Adipocyte (in vitro differentiated cells): ENCODE data around the gene DHCR24.
"Not testable (repeated sequence)": the region's sequence is repeated elsewhere in the genome, so short reads cannot be mapped to it uniquely, and the experiment has no call there.

Experiments used
- DNase-seq: peaks from one replicate; pipeline ENCODE4 v3.0.0-alpha.2; 2015; ENCODE audit warnings: low read depth
- H3K27me3 ChIP-seq: replicated peaks from 2 replicates; pipeline ENCODE4 v1.7.0; 2013; ENCODE audit warnings: mild to moderate bottlenecking, low read length, moderate library complexity; ENCODE audit not compliant: control insufficient read depth, insufficient read depth
- H3K36me3 ChIP-seq: 2 replicates; pipeline ENCODE4 v1.7.0; 2013; ENCODE audit warnings: low read length, mild to moderate bottlenecking, moderate library complexity; ENCODE audit not compliant: control insufficient read depth, insufficient read depth, severe bottlenecking
- H3K4me1 ChIP-seq: 2 replicates; pipeline ENCODE4 v1.7.0; 2013; ENCODE audit warnings: mild to moderate bottlenecking, low read length, moderate library complexity; ENCODE audit not compliant: control insufficient read depth, insufficient read depth
- H3K4me3 ChIP-seq: 2 replicates; pipeline ENCODE4 v1.7.0; 2013; ENCODE audit warnings: mild to moderate bottlenecking, low read length, moderate library complexity
- H3K9ac ChIP-seq: 2 replicates; pipeline ENCODE4 v1.7.0; 2013; ENCODE audit warnings: mild to moderate bottlenecking, low read length, moderate library complexity
- H3K9me3 ChIP-seq: 2 replicates; pipeline ENCODE4 v1.7.0; 2013; ENCODE audit warnings: mild to moderate bottlenecking, low read length, moderate library complexity; ENCODE audit not compliant: control insufficient read depth

The DHCR24 gene

GRCh38 chr1:54886724-54887664 lies at the start of gene DHCR24:
Gene DHCR24, minus strand, starts transcription at chr1:54887195. Its CDS starts 76 bp downstream, at chr1:54887119.
- Histone ChIP-seq H3K9me3 (no peaks in the 10 kb centered on the region), H3K27me3 (no peaks in the 10 kb centered on the region), H3K4me1 (peaks cover 47% of the 10 kb centered on the region), H3K36me3 (peaks cover 16% of the 10 kb centered on the region), H3K9ac (peak within 1 kb of the TSS; percentile 90), H3K4me3 (peak within 1 kb of the TSS; percentile 86)
- peak; percentile 96 for DNase-seq

- no peaks in the 10 kb centered on the region for H3K36me3 ChIP-seq
- DNase-seq = no peak
- no peak overlapping the region for H3K9ac ChIP-seq
- H3K4me1 ChIP-seq = peaks cover 20% of the 10 kb centered on the region
- no peaks in the 10 kb centered on the region for H3K27me3 ChIP-seq
- H3K4me3 ChIP-seq = no peak overlapping the region
- no peaks in the 10 kb centered on the region for H3K9me3 ChIP-seq
Measured at GRCh38 chr1:54936791-54937190, 49.8 kb upstream of the DHCR24 start.

GRCh38 chr1:54934869-54935268 lies 47.9 kb upstream of the DHCR24 start:
- Histone ChIP-seq H3K4me3 (no peak overlapping the region), H3K4me1 (peaks cover 19% of the 10 kb centered on the region), H3K36me3 (no peaks in the 10 kb centered on the region), H3K9me3 (no peaks in the 10 kb centered on the region), H3K9ac (peak overlapping the region; percentile 10), H3K27me3 (no peaks in the 10 kb centered on the region)
- peak; percentile 94 for DNase-seq

GRCh38 chr1:54934081-54934480 lies 47.1 kb upstream of the DHCR24 start:
- H3K4me3 ChIP-seq, DNase-seq, H3K9ac ChIP-seq: not testable (repeated sequence)

GRCh38 chr1:54931275-54931840 lies 44.4 kb upstream of the DHCR24 start:
- no peaks in the 10 kb centered on the region for H3K27me3 ChIP-seq
- no peak for DNase-seq
- H3K4me1 ChIP-seq = peaks cover 28% of the 10 kb centered on the region
- H3K36me3 ChIP-seq = no peaks in the 10 kb centered on the region
- no peak overlapping the region for H3K4me3 ChIP-seq
- no peaks in the 10 kb centered on the region for H3K9me3 ChIP-seq
- no peak overlapping the region for H3K9ac ChIP-seq

More at GRCh38 chr1:54934081-54934480, 47.1 kb upstream of the DHCR24 start:
- H3K9me3 ChIP-seq, H3K36me3 ChIP-seq, H3K27me3 ChIP-seq: not testable (repeated sequence)
- peaks cover 19% of the 10 kb centered on the region for H3K4me1 ChIP-seq

GRCh38 chr1:54929700-54930099 lies 42.7 kb upstream of the DHCR24 start:
- Histone ChIP-seq H3K27me3 (no peaks in the 10 kb centered on the region), H3K36me3 (no peaks in the 10 kb centered on the region), H3K9me3 (no peaks in the 10 kb centered on the region), H3K4me3 (no peak overlapping the region), H3K4me1 (peaks cover 23% of the 10 kb centered on the region), H3K9ac (no peak overlapping the region)
- no peak for DNase-seq

- no peak overlapping the region for H3K9ac ChIP-seq
- H3K9me3 ChIP-seq = no peaks in the 10 kb centered on the region
- DNase-seq = no peak
- H3K4me1 ChIP-seq = peaks cover 20% of the 10 kb centered on the region
- no peaks in the 10 kb centered on the region for H3K36me3 ChIP-seq
- H3K4me3 ChIP-seq = no peak overlapping the region
- H3K27me3 ChIP-seq = no peaks in the 10 kb centered on the region
Measured at GRCh38 chr1:54928327-54928726, 41.3 kb upstream of the DHCR24 start.

GRCh38 chr1:54927472-54928240 lies 40.7 kb upstream of the DHCR24 start:
- no peak for DNase-seq

GRCh38 chr1:54926970-54927369 lies 40.0 kb upstream of the DHCR24 start:
- Histone ChIP-seq H3K27me3 (no peaks in the 10 kb centered on the region), H3K4me3 (no peak overlapping the region), H3K9me3 (no peaks in the 10 kb centered on the region), H3K4me1 (peaks cover 32% of the 10 kb centered on the region), H3K9ac (peak overlapping the region; percentile 30), H3K36me3 (no peaks in the 10 kb centered on the region)
- no peak for DNase-seq

More at GRCh38 chr1:54927472-54928240, 40.7 kb upstream of the DHCR24 start:
- H3K9ac ChIP-seq = peak overlapping the region; percentile 30
- H3K4me3 ChIP-seq = no peak overlapping the region
- H3K9me3 ChIP-seq = no peaks in the 10 kb centered on the region
- H3K27me3 ChIP-seq = no peaks in the 10 kb centered on the region
- peaks cover 27% of the 10 kb centered on the region for H3K4me1 ChIP-seq
- H3K36me3 ChIP-seq = no peaks in the 10 kb centered on the region

- DNase-seq = peak; percentile 63
- H3K4me3 ChIP-seq = no peak overlapping the region
- H3K36me3 ChIP-seq = no peaks in the 10 kb centered on the region
- peaks cover 26% of the 10 kb centered on the region for H3K4me1 ChIP-seq
- H3K9ac ChIP-seq = no peak overlapping the region
- H3K9me3 ChIP-seq = no peaks in the 10 kb centered on the region
- no peaks in the 10 kb centered on the region for H3K27me3 ChIP-seq
Measured at GRCh38 chr1:54922921-54923421, 36.0 kb upstream of the DHCR24 start.
